Right renal pelvis (tissue), 4 donors: Measurements from ENCODE around the gene PAQR5. TPM values are rescaled to one million over a fixed set of nuclear protein-coding genes. Genes with fewer than 3 reads are reported as not detected.
"Not testable (repeated sequence)": the region's sequence is repeated elsewhere in the genome, so short reads cannot be mapped to it uniquely, and the experiment has no call there.

Experiments
- DNase-seq, 4 donors: peaks; one replicate each; pipeline ENCODE4 v3.0.0-alpha.2; 2013; ENCODE audit warnings: low read depth in 4 of 4, low spot score in 3 of 4, missing footprints in 1 of 4
- polyA plus RNA-seq, 4 donors: library from polyadenylated mRNA; unstranded; fragments of 120-200 nt; gene quantifications; one replicate each; pipeline ENCODE4 v1.2.1, GENCODE V29; 2013; ENCODE audit not compliant: insufficient read length in 4 of 4

Gene PAQR5
- polyA plus RNA-seq, 4 donors, result 26.7 to 35.6 (median 34.0) TPM

DNA sequence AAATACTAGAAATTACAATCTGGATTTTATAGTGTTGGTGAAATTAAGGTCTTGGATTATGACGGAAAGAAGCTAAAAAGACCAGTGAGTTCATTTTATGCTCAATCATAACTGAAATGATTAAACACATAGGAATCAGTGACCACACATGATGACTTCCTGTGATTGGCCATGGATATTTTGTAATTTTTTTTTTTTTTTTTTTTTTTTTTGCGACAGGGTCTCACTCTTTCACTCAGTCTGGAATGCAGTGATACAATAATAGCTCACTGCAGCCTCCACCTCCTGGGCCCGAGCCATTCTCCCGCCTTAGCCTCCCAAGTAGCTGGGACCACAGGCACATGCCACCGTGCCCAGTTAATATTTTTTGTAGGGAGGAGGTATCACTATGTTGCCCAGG lies 47.4 kb downstream of the PAQR5 start:
- no peak for DNase-seq

DNA sequence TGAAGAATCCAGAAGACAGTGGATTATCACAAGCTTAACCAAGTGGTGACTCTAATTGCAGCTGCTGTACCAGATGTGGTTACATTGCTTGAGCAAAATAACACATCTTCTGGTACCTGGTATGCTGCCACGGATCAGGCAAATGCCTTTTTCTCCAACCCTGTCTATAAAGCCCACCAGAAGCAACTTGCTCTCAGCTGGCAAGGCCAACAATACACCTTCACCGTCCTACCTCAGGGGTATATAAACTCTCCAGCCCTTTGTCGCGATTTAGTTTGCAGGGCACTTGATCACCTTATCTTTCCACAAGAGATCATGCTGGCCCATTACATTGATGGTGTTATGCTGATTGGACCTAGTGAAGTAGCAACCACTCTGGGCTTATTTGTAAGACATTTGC lies 52.6 kb downstream of the PAQR5 start:
- no peak for DNase-seq

DNA sequence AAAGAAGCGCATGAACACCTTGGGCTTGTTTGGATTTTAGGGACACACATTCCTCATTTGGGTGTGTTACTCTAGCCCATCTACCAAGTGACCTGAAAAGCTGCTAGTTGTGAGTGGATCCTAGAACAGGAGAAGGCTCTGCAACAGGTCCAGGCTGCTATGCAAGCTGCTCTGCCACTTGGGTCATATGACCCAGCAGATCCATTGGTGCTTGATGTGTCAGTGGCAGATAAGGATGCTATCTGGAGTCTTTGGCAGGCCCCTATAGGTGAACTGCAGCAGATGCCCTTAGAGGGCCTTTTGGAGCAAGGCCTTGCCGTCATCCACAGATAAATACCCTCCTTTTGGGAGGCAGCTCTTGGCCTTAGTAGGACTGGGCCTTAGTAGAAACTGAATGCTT lies 53.2 kb downstream of the PAQR5 start:
- DNase-seq, result no peak

DNA sequence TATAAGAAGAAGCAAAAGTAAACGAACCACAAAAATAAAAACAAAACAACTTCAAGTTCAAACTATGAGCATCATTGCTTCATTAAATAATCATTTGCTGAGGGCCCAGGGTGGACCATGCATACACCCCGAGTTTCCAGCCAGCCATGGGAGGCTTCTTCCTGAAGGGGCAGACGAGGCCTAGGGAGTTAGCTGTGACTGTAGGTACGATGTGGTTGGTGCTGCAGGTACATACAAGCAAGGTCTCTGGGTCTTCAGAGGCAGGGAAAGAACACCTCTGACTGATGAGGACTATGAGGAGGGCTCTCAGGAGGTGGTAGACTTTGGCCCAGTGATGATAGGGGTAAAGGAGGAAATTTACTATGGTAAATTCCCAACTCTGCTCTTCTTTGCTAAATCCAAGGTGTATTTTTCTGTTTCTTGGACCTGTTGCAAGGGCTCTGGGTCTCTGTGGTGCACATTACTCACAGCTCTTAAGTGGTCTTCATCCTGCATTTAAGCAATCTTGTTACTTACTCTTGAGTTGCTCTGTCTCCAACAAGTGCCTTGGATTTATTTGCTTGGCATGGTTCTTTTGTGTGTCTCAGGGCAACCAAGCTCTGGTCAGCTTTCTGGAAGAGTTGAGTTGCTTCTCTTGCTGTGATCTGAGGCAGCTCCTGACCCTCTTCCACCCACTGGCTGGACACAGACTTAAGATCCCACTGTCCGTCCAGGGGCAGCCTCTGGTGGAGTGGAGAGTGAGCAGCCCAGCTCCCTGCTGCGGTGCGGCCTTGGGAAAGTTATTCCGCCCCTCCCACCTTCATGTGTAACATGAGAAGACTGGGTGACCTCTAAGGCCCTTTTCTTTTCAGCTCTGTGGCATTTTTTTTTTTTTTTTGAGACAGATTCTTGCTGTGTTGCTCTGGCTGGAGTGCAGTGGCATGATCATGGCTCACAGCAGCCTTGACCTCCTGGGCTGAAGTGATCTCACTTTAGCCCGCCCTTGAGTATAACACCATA lies 59.4 kb downstream of the PAQR5 start:
- DNase-seq, result peak; percentile 38 to 61 (median 47)

DNA sequence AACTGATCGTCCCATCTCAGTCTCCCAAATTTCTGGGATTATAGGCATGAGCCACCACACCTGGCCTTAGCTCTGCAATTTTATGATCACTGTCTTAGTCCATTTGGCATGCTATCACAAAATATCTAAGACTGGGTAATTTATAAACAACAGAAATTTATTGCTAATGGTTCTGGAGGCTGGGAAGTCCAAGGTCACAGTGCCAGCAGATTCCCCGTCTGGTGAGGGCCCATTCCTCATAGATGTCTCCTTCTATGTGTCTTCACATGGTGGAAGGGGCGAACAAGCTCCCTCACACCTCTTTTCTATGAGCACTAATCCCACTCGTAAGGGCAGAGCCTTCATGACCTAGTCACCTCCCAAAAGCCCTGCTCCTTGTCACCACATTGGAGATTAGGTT lies 60.1 kb downstream of the PAQR5 start:
- DNase-seq, result no peak

DNA sequence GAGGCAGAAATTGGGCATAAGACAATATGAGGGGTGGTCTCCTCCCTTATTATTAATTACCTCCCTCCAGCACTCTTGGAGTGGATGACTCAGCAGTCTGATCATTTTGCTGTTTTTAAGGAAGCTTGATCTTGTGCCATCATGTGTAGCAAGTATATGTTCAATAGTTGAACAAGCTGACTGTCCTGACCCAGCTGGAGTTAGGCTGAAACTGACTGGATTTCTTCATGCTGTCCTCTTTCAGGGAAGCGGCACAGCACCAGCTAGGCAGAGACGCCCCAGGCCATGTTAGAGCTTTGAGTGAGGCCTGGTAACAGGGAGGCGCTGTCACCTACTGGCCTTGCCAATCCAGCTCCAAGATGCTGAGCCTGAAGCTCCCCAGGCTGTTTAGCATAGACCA lies 61.0 kb downstream of the PAQR5 start:
- no peak for DNase-seq

DNA sequence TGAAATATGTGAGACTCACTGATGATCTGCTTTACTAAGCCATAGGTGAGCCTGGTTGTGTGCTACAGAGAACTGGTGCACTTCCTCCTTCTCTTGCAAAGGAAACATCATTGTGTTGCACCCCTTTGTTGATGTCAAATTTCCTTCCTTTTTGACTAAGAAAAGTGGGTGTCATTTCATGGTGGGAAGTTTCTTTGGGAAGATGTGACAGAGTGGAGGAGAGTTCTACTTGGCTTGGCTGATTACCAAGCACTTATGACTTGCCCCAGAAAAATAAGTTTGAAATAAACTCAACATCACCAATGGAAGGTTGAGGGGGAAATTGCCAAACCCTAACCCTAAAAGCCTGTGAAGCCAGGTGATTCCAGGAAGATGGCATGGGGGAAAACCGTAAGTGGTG lies 61.9 kb downstream of the PAQR5 start:
- DNase-seq, result no peak

DNA sequence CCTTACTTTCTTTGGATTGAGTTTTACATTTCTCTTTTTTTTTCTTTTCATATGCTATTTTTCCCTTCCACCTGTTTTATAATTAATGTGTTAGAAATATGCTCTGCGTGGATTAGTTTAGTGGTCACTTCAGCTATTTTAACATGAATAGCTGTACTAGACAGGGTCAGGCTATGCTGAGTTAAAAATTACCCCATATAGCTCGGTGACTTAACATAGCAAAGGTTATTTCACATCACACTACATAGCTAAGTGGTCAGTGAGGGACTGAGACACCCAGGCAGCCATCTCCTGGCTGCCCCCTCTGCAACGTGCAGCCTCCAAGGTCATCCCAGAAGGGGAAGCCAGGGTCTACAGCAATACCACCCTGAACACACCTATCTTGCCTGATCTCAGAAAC lies 68.5 kb downstream of the PAQR5 start:
- no peak for DNase-seq

DNA sequence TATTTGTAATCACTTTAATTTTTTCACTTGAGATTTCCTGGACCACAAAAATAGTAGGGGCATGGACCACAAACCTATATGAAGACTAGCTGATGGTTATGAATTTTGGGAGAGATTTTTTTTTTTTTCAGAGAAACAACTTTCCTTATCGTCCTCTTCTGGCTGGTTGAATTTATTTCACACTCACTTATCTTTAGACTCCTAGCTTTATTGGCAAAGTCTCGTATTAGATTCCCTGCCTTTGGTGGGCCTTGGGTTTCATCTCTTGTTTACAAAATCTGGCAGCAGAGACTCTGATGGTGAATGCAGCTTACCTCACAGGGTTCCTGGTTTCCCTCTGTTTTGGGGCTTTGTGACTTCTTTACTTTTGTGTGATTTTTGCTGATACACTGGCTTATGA lies 70.9 kb downstream of the PAQR5 start:
- no peak for DNase-seq

DNA sequence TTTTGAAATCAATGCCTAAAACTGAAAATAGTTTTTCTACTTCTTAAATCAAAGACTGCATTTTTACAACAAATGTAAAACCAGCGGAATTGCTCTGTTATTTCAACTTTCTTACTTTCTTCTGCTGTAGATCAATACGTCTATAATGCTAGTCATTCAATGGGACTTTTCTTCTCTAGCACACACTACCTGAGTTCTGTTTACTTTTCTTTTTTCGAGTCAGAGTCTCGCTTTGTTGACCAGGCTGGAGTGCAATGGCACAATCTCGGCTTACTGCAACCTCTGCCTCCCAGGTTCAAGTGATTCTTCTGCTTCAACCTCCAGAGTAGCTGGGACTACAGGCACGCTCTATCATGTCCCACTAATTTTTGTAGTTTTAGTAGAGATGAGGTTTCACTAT lies 74.7 kb downstream of the PAQR5 start:
- no peak for DNase-seq

DNA sequence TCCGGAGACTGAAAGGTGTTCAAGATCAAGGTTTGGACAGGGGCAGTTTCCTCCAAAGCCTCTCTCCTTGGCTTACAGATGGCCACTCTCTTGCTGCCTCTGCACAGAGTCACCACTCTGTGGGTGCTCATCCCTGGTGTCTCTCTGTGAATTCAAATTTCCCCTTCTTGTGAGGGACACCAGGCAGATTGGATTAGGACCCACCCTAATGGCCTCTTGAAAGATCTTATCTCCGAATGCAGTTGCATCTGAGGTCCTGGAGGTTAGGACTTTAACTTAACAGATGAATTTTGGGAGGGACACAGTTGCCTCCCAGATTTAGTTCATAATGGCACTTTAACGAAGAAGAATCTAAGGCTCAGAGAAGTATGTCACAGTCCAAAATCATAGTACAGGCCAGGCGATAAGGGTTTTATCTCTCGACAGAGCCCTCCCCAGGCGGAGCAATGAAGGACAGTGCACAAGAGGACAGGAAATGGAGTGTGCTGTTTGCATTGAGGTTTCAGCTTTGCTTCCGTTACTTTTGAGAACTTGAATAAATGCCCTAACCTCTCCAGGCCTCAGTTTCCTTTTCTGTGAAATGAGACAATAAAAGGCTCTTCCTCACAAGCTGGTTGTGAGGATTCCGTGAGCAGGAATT lies 76.6 kb downstream of the PAQR5 start:
- DNase-seq, result no peak

DNA sequence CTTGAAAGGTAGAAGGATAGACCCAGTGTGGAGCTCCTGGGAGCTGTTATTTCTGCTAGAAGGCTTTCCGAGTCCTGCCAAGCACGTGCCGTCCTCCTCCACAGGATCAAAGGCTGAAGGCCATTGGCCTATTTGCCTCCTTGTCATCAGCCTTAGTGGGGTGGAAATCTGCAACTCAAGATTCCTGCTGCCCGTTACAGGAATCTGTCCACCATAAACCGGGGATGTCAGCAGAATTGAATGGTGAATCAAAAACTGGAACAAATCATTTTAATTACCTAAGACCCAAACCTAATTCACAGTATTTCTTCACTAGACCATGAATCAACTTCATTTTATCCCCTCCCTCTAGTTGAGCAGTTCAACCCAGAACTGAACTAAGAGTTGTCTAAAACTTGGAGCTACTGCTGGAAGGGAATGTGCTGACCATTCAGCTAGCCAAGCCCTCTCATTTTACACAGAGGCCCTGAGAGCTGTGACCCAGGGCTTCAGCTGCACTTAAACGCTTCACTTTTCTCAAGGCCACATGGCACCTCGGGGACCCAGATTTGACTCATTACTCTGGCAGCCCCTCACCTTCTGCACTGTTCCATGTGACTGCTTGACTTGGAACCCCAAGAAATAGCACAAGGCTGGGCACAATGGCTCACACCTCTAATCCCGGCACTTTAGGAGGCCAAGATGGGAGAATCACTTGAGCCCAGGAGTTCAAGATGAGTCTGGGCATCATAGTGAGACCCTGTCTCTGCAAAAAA lies 78.7 kb downstream of the PAQR5 start:
- peak in 3 of 4 donors; percentile 43 to 63 (median 47) for DNase-seq

DNA sequence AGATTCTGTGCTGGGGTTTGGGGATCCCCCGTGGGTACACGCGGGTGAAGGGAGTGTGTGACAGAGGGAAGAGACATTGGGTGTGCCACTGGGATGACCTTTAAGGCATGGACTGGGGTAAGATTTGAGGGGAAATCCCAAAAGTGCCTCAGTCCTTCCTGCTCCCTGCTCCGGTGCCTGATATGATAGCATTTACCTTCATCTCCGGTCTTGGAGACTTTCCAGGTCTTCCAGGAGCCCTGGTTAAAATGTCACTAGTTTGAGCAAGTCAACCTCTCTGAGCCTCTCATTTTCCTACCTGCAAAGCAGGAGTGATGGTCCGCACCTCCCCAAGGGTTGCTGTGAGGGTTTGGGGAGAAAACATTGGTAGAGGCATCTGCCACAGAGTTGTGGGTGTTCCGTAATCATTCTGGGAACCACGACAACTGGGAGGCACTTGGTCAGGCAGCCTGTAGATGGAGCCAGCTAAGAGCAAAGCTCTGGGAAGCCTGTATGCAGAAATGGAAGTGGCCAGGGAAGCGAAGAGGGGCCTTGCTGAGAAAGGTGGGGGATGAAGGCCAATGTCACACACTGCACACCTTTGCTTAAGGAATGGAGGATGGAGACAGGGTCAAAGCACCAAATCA lies 81.5 kb downstream of the PAQR5 start:
- no peak for DNase-seq

DNA sequence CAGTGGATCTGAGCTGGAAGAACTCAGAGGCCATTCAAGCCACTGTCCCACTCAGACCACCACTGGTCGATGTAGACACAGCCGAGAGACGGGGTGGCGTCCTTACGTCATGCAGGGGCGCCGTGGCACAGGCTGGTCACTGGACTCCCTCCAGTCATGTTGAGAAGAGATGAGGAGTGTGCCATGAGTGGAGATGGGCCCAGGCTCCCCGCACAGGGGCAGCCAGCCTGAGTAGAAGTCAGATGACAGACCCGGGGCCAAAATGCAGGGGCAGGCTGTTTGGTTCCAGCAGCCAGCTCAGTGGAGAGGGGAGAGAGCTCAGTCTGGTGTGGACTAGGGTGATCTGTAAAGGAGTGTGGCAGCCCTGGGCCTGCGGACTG lies 82.0 kb downstream of the PAQR5 start:
- DNase-seq, result no peak

DNA sequence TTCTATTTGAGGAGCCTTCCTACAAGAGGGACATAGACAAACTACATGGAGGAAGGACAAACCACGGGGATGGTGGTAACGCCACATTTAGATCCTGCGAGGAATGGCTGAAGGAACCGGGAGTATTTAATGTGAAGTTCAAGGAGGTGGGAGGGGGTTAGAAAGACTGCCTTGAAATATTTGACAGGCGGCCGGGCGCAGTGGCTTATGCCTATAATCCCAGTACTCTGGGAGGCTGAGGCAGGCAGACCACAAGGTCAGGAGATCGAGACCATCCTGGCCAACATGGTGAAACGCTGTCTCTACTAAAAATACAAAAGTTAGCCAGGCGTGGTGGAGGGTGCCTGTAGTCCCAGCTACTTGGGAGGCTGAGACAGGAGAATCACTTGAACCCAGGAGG lies 83.5 kb downstream of the PAQR5 start:
- not testable (repeated sequence) for DNase-seq

DNA sequence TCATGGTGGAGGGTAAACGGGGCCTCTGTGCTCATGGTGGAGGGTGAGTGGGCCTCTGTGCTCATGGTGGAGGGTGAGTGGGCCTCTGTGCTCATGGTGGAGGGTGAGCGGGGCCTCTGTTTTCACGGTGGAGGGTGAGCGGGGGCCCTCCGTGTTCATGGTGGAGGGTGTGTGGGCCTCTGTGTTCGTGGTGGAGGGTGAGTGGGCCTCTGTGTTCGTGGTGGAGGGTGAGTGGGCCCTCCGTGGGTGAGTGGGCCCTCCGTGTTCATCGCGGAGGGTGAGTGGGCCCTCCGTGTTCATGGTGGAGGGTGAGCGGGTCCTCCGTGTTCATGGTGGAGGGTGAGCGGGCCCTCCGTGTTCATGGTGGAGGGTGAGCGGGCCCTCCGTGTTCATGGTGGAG lies 85.4 kb downstream of the PAQR5 start:
- not testable (repeated sequence) for DNase-seq

DNA sequence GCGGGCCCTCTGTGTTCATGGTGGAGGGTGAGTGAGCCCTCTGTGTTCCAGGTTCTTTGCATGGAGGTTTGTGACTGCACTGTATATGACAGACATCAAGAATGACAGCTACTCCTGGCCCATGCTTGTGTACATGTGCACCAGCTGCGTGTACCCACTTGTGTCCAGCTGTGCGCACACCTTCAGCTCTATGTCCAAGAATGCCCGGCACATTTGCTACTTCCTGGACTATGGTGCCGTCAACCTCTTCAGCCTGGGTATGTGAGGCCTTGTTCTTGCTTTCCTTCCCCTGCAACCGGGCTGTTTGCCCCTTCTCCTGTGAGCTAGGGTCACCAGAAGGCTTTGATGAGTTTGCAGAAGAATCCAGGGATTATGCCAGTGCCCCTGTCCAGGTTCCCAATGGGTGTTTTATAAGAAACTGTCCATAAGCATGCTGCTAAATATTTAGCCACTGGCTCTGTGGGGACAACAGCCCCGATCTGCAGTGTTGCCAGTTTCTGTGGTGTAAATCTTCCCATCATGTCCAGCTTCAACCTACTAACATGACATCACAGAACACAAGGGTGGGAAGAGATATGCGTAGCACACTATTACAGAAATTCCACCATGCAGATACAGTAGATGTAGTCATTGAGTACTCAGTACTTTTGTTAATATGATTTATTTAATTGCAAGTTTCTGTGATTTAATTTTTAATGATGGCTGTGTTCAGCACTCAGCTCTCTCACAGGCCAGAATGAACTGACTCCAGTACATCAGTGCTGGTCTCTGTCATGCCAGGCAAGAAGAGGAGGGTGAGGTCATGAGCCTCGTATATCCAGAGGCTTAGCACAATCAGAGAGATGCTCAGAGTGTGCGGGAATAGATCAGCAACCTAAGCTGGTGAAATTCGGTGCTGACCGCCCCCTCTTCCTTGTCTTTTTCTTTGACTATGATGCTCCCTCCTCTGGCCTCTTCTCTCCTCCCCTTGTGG lies 86.2 kb downstream of the PAQR5 start:
- no peak for DNase-seq

DNA sequence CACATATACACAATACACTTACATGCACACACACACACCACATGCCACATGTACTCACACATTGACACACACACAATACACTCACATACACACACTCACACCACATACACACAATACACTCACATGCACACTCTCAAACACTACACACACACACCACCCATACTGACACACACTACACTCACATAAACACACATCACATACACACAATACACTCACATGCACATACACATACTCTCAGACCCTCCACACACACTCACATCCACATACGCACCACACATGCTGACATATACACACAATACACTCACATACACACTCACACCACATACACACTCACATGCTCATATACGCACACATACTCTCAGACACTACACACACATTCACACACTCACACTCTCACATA lies 87.1 kb downstream of the PAQR5 start:
- no peak for DNase-seq

DNA sequence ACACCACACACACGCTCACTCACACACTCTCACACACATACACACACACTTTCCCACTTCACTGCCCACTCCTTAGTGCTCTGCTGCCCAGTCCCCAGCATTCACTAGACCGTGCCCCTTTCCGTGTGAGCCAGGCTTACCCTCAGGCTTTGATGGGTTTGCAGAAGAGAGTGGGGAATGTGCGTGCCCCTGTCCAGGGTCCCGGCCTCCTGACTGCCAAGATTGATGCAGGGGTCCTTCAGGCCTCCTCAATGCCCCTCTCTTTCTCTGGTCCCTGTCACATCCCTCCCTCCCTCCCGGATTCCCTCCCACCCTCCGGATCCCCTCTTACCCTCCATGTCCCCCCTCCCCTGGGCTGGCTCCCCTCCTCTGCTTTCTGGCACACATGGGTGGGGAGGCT lies 87.6 kb downstream of the PAQR5 start:
- DNase-seq, result no peak

DNA sequence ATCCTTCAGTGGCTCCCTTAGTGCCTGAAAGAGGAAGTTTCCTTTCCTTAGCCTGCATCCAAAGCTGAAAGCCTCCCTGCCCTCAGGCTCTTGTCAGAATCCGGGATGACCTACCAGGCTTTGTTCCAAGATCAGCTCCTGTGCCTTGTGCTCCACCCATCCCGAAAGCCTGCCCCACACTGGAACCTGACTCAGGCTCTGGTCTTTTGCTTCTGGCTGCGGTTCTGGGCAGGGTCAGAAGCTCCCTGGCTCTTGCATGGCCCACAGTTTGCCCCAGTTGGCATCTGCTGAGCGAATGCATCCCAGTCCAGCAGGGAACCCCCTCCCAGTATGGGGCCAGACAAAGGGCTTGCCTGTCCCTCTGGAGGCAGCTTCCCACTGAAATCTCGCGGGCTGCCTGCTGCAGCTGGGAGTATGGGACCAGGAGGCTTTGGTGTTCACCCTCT lies 89.6 kb downstream of the PAQR5 start:
- no peak for DNase-seq
